ENCODE measurements around the gene NUDT9.

DNA sequence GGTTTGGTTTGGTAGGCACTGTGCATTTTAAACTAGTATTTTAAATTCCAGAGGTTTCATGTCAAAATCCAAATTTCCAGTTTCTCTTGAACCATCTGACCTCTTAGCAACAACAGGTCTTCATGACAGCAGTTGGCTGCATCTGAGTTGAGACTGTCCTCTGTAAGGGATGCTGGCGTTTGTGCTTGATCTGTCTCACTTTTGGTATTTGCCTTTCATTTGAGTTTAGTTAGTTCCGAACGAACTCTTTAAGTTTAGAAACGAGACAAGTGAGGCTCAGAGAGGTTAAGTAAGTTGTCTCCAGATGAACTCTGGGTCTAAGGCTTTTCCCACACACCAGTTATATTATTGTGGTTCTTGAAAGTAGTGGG lies 77.7 kb downstream of the NUDT9 start:
- TF ChIP-seq, protein P1, sequence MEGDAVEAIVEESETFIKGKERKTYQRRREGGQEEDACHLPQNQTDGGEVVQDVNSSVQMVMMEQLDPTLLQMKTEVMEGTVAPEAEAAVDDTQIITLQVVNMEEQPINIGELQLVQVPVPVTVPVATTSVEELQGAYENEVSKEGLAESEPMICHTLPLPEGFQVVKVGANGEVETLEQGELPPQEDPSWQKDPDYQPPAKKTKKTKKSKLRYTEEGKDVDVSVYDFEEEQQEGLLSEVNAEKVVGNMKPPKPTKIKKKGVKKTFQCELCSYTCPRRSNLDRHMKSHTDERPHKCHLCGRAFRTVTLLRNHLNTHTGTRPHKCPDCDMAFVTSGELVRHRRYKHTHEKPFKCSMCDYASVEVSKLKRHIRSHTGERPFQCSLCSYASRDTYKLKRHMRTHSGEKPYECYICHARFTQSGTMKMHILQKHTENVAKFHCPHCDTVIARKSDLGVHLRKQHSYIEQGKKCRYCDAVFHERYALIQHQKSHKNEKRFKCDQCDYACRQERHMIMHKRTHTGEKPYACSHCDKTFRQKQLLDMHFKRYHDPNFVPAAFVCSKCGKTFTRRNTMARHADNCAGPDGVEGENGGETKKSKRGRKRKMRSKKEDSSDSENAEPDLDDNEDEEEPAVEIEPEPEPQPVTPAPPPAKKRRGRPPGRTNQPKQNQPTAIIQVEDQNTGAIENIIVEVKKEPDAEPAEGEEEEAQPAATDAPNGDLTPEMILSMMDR (IDR thresholded peaks at IDR 0.05; ENCODE audit: low read length) = no peak
- no peak for TF ChIP-seq EZH2 (optimal IDR thresholded peaks at IDR 0.05; ENCODE audit: low read depth, low read length)

Data from MM.1S (cell line).